MCF 10A (cell line): Measurements from ENCODE around the gene CFAP100. TPM values are rescaled to one million over a fixed set of nuclear protein-coding genes. Genes with fewer than 3 reads are reported as not detected.

Experiments
- BruUV-seq: library from RNA; stranded (reverse); fragments of 400-500 nt; replicated peaks from 2 replicates; lab custom pipeline; 2021; lab: Mats Ljungman, UMichigan
- CTCF ChIA-PET: fragments of 300-600 bp; sonication (Branson Sonifier 250); formaldehyde crosslinking; extraction: SDS; loops from one replicate; lab custom pipeline; 2021; ENCODE audit warnings: antibody characterized with exemption, inconsistent platforms; lab: Yijun Ruan, JAX
- POLR2A ChIA-PET: fragments of 300-600, 350-650 bp; sonication (Branson Sonifier 250); formaldehyde crosslinking; extraction: SDS; loops from one replicate; lab custom pipeline; 2020; ENCODE audit warnings: antibody characterized with exemption, inconsistent platforms; lab: Yijun Ruan, JAX
- DNase-seq: peaks from one replicate; pipeline ENCODE4 v3.0.0-alpha.2; 2018; ENCODE audit not compliant: unreplicated experiment
- H3K27ac Mint-ChIP-seq: one replicate; pipeline ENCODE4 v1.8.0; 2022; ENCODE audit warnings: mild to moderate bottlenecking, low read depth, mixed read lengths; ENCODE audit not compliant: unreplicated experiment
- H3K27me3 Mint-ChIP-seq: one replicate; pipeline ENCODE4 v1.8.0; 2022; ENCODE audit warnings: mixed read lengths; ENCODE audit not compliant: insufficient read depth, unreplicated experiment
- H3K36me3 Mint-ChIP-seq: one replicate; pipeline ENCODE4 v1.8.0; 2022; ENCODE audit warnings: mild to moderate bottlenecking, moderate library complexity, mixed read lengths; ENCODE audit not compliant: insufficient read depth, unreplicated experiment
- H3K4me1 Mint-ChIP-seq: one replicate; pipeline ENCODE4 v1.8.0; 2022; ENCODE audit warnings: mixed read lengths; ENCODE audit not compliant: insufficient read depth, unreplicated experiment
- H3K4me3 Mint-ChIP-seq: one replicate; pipeline ENCODE4 v1.8.0; 2022; ENCODE audit warnings: mild to moderate bottlenecking, moderate library complexity, mixed read lengths; ENCODE audit not compliant: unreplicated experiment
- H3K9me3 Mint-ChIP-seq: one replicate; pipeline ENCODE4 v1.8.0; 2022; ENCODE audit warnings: mixed read lengths; ENCODE audit not compliant: unreplicated experiment
- intact Hi-C: fragments of 100-400 bp; cut with micrococcal nuclease; formaldehyde crosslinking; loops from 2 replicates; pipeline ENCODE4 v1.14.1; 2022
- total RNA-seq: library from RNA; stranded (reverse); gene quantifications from 2 replicates; pipeline ENCODE4 v1.2.3, GENCODE V29; 2022
- TF ChIP-seq, protein P1 (sequence below): fragments of 200-600 bp; IDR thresholded peaks from one replicate; pipeline ENCODE4 v1.8.0; 2022; ENCODE audit warnings: antibody characterized with exemption, mild to moderate bottlenecking; ENCODE audit not compliant: unreplicated experiment

Gene CFAP100
- total RNA-seq, 1 experiment from 2014 or later: not detected

DNA sequence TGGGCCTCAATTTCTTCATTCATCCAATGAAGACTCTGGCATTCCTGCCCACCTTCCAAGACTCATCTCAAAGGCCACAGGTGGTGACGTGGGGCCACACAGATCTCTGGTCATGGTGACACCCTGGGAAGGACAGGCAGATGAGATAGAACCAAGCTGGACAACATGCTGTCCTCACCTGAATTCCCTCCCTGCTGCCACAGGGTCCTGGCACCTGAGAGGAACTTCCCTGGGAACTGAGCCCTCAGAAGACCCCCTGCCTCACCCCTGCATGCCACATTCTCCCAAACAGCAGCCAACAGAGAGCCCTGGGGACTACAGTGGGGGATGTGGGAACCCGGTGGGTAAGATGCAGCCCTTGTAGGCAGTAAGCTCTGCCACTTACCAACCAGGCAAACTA is 48.2 kb upstream of the CFAP100 start:
- intact Hi-C loops: no loop called here
- H3K4me3 Mint-ChIP-seq: no peak overlapping the region
- H3K27me3 Mint-ChIP-seq: no peaks in the 10 kb centered on the region
- no peaks in the 10 kb centered on the region for H3K9me3 Mint-ChIP-seq
- CTCF ChIA-PET: interaction anchor here (0.6 kb wide), 1 partner anchor 48 kb away, joined by 5 read pairs; no protein-coding TSS in a partner anchor
- no peak for DNase-seq
- no peaks in the 10 kb centered on the region for H3K4me1 Mint-ChIP-seq
- H3K27ac Mint-ChIP-seq: no peak overlapping the region
- BruUV-seq: no TSS peak
- POLR2A ChIA-PET: interaction anchor here (0.7 kb wide), 1 partner anchor 65 kb away, joined by 3 read pairs; no protein-coding TSS in a partner anchor
- H3K36me3 Mint-ChIP-seq: peaks cover 5% of the 10 kb centered on the region
- TF ChIP-seq, protein P1, sequence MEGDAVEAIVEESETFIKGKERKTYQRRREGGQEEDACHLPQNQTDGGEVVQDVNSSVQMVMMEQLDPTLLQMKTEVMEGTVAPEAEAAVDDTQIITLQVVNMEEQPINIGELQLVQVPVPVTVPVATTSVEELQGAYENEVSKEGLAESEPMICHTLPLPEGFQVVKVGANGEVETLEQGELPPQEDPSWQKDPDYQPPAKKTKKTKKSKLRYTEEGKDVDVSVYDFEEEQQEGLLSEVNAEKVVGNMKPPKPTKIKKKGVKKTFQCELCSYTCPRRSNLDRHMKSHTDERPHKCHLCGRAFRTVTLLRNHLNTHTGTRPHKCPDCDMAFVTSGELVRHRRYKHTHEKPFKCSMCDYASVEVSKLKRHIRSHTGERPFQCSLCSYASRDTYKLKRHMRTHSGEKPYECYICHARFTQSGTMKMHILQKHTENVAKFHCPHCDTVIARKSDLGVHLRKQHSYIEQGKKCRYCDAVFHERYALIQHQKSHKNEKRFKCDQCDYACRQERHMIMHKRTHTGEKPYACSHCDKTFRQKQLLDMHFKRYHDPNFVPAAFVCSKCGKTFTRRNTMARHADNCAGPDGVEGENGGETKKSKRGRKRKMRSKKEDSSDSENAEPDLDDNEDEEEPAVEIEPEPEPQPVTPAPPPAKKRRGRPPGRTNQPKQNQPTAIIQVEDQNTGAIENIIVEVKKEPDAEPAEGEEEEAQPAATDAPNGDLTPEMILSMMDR: no peak

DNA sequence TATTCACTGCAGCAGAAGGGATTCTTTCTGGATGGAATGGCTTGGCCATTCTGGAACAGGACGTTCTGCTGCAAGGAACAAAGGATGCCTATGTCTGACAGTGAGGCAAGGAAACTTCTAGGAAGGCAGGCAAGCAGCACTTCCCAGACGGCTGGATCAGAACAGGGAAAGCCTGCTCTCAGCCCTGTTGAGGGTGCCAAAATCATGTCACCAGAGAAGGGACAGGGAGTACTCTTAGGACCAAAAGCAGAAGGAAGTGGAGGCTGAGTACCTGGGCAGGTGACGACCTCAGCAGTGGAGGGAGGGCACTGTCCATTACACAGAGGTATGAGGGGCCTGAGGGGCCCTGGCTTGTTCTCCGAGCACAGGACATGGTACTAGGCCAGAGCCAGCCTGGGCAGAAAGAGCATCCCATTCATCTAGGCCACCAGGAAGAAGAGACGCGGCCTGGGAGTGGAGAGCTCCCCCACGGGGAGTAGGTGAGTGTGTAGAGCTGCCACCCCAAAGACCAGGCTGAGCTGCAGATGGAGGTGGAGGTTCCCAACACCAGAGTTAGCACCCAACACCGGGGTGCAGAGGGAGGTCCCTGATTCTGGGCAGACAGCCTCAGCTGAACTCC is 47.1 kb upstream of the CFAP100 start:
- Mint-ChIP-seq H3K27me3 (no peaks in the 10 kb centered on the region), H3K4me1 (no peaks in the 10 kb centered on the region), H3K27ac (no peak overlapping the region), H3K4me3 (no peak overlapping the region), H3K36me3 (no peaks in the 10 kb centered on the region), H3K9me3 (no peaks in the 10 kb centered on the region)
- ChIA-PET POLR2A (no interaction called here), CTCF (interaction anchor here (1.3 kb wide), 1 partner anchor 102 kb away, joined by 3 read pairs; no protein-coding TSS in a partner anchor)
- intact Hi-C loops: no loop called here
- TF ChIP-seq, protein P1: no peak
- DNase-seq: no peak
- BruUV-seq: no TSS peak

DNA sequence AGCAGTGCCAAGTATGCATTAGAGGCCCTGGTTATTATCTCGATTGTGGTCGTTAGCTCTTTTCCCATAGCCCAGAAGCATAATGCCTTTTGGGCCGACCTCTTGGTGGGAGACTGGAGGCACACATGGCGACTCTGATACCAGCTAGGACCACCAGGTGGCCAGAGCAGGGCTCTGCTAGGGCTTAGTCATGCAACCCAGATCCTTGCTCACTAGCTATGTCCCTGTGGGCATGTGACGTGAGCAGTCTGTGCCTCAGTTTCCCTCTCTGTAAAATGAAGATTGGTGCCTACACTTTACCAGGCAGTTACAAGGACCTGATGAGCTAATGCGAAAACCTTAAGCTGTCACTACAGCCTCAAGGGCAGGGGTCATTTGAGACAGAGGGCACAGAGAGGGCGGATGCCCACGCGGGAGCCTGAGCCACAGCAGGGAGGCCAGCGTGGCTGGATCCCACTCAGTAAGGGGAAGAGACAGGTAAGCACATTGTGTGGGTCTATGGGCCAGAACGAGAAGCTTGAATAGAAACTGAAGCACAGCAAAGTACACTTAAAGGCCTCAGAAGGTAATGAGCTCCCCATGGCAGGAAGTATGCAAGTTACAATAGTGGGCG is 46.3 kb upstream of the CFAP100 start:
- H3K36me3 Mint-ChIP-seq: no peaks in the 10 kb centered on the region
- TF ChIP-seq, protein P1: no peak
- CTCF ChIA-PET: interaction anchor here (1.3 kb wide), 1 partner anchor 102 kb away, joined by 3 read pairs; no protein-coding TSS in a partner anchor
- intact Hi-C loops: no loop called here
- no TSS peak for BruUV-seq
- H3K27me3 Mint-ChIP-seq: no peaks in the 10 kb centered on the region
- H3K4me1 Mint-ChIP-seq: no peaks in the 10 kb centered on the region
- no peaks in the 10 kb centered on the region for H3K9me3 Mint-ChIP-seq
- POLR2A ChIA-PET: no interaction called here
- DNase-seq: no peak
- H3K4me3 Mint-ChIP-seq: no peak overlapping the region
- H3K27ac Mint-ChIP-seq: no peak overlapping the region

DNA sequence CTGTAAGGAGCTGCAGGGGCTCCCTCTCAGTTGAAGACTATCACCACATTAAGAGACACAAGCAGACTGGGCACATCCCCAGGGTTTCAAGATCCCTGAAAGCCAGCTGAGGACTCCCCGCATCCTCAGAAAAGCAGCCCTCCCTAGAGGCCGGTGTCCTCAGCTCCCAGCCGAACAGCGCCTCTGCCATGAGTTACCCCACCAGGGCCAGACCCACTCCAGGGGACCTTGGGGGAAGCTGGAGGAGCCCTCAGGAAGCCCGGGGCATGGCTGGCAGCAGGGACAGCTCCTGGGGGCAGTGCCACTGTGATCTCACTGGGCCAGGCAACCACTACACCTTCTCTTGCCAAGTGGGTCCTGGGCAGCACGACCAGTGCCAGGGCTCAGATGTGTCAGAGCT is 45.6 kb upstream of the CFAP100 start:
- Mint-ChIP-seq H3K27ac (no peak overlapping the region), H3K27me3 (no peaks in the 10 kb centered on the region), H3K4me3 (no peak overlapping the region), H3K9me3 (no peaks in the 10 kb centered on the region), H3K36me3 (no peaks in the 10 kb centered on the region), H3K4me1 (no peaks in the 10 kb centered on the region)
- intact Hi-C loops: no loop called here
- no peak for DNase-seq
- ChIA-PET POLR2A (interaction anchor here (0.6 kb wide), 2 partner anchors 9 to 41 kb away, joined by 3 read pairs; partner anchors contain the start of gene KLF15), CTCF (interaction anchor here (1.3 kb wide), 1 partner anchor 103 kb away, joined by 3 read pairs; no protein-coding TSS in a partner anchor)
- TF ChIP-seq, protein P1: no peak
- no TSS peak for BruUV-seq
